HG03097 (cell line): ENCODE data around the gene APOC3.

Experiments
- ATAC-seq: cut with Tn5 transposase; IDR thresholded peaks from one replicate; pipeline ENCODE4 v1.9.1; 2021; ENCODE audit not compliant: unreplicated experiment, low FRiP score

APOC3 gene

DNA sequence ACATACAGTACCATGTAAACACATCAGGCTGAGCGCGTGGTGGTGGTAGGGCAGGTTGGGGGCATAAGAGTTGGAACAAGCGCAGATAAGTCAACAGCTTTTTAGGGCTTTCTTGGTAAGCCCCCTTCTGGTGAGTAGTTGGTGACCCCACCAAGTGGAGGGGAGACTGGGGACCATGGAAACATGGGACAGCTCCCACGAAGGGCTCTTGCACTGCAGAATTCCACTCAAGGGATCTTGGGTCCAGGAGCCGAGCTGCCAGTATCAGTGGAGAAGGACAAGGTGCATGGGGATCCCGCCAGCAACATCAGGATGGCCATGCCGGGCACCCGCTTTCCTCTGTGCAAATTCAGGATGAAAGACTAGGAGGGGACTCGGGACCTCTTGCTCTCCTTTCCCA, 14.0 kb downstream of the APOC3 start:
- ATAC-seq: no peak

DNA sequence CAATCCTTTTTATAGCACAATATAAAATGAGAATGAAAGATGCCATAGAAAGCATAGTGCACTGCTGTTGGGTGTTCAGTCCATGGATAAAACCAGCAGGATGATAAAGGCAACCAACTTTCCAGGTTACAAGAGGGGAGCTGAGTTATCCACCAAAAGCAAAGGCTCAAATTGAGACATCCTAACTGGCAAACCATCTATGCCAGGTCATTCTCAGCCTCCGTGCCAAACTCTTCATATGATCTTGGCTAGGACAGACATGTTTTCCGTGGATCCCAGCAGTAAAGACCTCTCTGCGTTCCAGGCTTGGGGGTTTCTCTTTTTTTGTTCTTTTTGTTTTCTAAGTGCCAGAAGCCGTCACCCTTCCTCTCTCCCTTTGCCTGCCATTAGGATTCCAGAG, 15.0 kb downstream of the APOC3 start:
- ATAC-seq: no peak

DNA sequence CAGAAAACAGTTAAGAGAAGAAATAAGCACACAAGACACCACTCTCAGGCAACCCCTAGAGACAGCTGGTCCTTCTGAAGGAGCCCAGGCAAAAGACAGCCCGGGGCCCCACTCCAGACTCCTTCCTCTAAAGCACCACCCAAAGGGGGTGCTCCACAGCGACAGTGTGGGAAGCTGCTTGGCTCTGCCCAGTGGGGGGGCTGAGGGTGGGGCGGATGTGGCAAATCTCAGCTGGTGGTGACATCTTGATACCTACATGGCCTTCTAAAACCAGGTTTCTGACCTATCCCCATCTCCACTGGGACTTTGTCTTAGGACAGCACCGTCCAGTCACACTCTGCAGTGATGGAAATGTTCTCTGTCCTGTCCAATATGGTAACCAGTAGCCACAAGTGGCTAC, 17.9 kb downstream of the APOC3 start:
- no peak for ATAC-seq

DNA sequence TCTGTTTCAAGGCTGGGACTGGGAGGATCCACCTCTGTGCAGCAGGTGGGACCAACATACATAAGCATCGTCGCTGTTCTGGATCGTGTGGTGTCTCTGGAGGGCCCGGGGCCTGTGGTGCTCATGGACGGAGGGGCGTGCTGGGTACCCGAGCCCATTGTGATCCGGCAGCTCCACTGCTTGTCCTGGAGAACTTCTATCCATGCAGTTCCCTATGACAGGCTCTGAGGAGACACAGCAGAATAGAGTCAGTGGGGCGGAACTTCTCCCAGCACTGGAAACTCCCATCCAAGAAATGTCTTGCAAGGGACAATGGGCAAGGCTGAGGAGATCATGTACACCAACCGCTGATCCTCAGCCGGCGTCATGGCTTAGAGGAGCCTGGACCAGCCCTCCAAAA, 19.4 kb downstream of the APOC3 start:
- ATAC-seq: no peak

DNA sequence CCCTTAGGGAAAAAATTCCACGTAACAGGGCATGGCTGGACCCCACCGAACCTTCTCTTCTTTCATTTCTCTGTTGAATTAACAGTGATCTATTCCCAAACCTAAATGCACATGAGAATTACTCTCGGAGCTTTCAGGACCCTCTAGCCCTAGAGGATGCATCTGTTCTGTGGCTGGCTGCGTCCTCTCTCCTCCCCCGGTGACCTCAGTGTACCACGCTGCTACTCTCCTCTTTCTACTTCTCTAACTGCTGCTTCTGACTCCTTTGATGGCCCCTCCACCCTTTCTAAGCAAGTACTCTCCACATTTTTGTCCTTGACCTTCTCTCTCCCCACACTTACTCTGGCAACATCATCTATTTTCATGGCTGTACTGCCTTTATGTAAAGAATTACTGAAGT, 19.8 kb downstream of the APOC3 start:
- ATAC-seq: no peak

DNA sequence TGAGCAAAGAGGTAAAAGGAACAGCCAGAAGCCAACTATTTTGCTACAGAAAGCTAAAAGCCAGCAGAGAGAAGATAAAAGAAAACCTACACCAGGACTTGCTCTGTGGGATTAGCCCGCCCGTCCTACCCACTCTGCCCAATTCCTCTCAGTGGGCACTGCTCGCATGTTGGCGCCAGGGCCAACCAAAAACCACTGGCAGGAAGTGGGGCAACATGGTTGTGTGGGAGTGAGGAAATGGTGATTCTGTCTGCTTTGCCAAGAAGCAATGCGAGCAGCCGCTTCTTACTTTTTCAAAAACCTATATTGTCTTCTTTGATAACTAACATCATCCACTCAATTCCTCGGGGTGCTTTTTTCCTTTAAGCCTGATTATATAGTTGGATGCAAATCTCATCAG, 21.9 kb downstream of the APOC3 start:
- ATAC-seq: no peak

DNA sequence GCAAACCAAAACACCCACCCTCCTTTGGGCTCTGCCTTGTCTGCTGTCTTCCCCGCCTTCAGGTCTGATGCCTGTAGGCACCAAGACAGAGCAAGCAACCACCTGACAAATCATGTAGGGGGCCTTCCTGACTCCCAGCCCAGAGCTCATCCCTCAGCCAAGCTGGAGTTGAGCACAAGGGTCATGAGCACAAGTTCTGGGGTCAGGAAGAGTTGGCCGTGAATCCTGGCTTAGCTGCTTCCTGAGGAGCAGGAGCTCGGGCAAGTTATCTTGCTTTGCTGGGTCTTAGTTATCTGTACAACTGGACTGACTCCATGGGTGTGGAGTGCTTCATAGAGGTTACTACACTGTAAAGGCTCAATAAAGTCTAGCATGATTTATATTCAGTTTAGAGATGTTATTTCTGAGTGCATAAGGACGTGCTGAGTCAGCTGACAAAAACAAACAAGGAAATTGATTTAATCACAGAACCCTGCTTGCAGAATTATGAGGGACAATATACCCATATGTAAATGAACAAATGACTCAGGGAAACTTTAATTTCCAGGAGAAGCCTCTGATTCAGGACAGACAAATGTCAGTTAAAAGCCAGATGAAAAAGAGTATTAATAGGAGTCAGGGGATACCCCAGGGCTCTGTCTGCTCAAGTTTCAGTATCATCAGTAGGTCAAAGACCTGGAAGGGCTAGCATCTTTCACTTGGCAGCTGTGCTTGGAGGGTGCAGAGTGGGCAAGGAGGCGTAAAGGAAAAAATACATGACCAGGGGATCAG, 22.7 kb downstream of the APOC3 start:
- ATAC-seq: no peak

DNA sequence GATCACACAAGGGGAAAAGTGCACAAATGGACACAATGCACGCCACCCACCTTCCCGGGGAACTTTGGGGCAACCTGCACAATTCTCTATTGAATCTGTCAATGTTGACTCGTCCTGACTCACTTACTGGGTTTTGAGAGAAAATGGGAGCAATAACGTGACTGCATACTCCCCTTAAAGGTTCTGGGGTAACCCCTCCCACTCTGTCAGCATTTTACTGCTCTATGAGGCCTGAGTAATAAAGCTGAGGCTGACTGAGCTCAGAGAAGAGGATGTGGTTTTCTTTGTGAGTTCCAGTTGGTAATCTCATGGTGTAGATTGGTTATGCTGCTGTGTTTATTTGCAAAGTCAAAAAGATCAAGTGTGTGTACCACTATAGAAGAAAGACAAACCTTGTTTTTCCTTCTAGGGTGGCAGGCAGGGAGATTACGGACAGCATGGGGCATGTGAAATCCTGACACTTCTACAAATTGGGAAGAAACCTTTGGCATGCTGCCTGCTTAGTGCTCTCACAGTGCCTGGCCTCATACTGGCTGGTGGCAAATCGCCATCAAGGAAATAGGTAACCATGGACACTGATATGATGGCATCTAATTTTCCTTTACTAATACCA, 23.9 kb downstream of the APOC3 start:
- peak; percentile 82 for ATAC-seq

DNA sequence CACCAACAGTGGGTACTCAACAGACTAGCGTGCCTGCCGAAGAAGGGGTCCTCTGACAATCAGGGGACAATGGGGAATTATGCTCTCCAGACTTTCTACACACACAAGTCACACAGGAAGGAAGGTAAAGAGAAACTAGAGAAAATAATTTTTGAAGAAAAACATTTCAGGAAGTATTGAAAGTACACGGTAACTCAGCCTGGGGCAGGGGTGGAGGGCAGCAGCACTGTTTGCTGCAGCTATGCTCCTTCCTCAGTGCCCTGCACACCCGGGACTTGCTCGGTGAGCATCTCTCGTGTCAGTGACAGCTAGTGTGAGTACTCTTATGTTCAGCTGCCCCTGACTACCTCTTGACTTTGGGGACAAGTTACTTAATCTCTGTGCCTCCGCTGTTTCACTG, 25.7 kb downstream of the APOC3 start:
- ATAC-seq: no peak

DNA sequence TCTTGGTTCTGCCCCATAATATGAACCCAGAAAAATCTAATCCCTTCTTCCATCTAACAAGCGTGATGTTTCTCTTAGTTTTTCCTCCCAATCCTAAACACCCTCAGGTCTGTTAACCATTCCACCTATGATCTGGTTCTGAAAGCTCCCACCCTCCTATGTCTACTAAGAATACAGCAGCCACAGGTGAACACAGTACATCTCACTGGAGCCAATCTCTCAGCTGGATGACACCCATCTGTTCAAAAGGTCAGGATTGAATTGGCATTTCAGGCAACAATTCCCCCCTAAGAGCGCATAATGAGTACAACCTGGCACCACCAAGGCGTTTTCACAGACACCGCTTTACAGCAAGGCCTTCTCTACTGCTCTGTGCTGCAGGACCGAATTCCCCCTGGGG, 26.7 kb downstream of the APOC3 start:
- ATAC-seq: no peak

DNA sequence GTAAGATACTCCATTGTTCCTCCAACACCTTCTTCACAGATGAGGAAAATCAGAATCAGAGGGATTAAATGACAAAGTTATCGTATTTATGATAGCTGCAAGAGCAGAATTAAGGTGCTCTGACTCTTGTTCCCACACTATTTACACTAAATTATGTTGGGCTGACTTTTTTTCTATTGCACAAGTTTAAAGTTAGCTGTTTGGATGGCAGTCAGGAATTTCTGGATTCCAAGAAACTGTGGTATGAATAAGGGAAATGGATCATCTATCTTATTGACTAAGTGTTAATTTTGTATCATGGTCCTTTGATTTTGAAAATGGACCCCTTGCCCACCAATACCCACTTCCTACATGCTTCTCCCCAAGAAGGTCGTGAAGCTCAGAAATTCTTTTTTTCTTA, 27.6 kb downstream of the APOC3 start:
- ATAC-seq: no peak

DNA sequence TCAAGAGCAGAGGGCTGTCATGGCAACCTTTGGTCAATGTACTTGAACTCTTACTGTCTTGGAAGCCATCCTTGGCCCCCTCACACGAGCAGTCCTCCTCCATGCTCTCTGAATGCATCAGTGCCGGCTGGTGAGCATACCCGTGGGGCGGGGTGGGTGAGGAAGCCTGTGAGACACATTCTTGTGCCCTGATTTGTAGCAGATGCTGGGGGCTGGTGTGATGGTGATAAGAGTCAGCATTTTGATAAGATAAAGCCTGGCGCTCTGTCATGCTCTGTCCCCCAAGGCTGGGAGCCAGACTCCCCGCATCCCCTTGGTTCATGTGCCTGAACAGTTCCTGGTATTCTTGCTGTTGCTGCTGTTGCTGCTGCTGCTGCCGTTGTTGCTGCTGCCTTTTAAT, 28.2 kb downstream of the APOC3 start:
- no peak for ATAC-seq

DNA sequence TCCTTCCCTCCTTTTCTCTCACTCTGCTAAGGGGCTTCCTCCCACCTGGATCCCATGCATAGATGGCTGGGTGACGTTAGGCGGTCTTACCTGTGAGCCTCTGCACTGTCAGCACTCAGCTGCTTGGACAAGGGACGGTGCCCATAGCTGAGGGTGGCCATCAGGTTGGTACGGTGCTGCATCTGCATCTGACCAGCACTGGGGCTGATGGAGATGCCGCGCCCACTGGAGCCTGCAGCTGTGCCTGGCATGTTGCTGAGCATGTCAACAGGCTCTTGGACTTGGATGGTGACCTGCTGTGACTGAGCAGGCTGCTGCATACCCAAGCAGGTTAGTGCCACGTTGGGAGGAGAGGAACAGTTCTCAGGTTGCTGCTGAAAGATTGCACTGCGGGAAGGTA, 29.5 kb downstream of the APOC3 start:
- no peak for ATAC-seq

DNA sequence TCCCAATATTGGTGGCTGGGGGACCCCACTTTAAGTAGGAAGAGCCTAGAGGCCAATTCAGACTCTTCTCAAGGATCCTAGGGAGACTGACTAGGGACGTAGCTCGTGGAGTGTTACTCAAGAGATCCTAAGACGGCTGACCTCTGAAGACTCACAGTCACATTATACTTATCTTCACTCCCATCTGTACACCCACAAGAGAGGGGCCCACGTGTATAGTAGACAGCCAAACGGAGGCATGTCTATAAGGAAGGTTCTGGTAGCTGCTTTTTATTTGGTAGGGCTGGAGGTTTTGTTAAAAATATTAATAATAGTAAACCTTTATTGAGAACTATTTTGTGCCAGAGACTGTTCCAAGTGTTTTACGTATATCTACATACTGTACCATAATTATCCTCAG, 30.6 kb downstream of the APOC3 start:
- no peak for ATAC-seq

DNA sequence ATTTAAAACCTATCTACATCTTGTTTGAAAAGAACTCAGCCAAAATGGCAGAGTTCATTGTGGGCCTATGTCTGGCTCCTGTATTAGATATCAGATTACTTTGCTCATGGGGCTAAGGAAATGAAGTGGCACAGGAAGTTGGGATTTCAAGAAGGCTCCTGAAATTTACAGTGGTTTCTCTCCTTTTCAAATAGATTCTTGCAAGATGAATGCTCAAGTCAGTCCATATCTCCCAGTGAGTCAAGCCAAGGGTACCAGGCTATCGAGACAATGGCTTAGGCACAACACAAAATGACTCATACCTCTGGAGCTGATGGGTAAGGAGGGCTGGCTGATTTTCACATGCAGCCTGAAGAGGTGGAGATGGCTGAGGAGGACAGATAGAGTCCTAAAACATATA, 31.8 kb downstream of the APOC3 start:
- no peak for ATAC-seq

DNA sequence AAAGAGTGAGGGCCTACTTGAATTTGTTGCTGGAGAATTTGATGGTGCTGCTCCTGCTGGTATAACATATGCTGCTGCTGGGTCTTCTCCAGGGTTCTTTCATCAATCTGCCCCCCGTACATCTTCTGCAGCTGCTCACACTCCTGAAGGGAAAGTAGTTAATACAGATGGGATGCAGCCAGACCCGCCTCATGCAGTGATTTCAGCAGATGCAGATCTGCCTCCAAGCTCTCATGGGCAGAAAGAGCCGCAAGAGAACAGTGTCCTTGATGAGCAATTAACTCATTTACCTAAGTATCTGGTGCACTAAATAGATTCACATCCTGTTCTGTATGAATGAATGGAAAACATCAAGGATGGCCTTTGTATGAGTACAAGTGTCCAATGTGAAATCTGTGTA, 32.5 kb downstream of the APOC3 start:
- ATAC-seq: no peak

DNA sequence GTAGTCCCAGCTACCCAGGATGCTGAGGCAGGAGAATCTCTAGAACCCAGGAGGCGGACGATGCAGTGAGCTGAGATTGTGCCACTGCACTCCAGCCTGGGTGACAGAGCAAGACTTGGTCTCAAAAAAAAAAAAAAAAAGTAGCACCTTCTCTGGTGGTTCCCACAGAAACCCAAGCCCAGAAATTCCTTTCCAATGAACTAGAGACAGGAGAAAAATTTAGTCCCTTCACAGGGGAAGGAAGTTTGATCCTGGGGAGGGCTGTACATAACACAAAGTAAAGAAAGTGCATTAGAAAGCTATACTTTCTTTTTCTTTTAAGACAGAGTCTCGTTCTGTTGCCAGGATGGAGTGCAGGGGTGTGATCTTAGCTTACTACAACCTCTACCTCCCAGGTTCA, 33.2 kb downstream of the APOC3 start:
- no peak for ATAC-seq

DNA sequence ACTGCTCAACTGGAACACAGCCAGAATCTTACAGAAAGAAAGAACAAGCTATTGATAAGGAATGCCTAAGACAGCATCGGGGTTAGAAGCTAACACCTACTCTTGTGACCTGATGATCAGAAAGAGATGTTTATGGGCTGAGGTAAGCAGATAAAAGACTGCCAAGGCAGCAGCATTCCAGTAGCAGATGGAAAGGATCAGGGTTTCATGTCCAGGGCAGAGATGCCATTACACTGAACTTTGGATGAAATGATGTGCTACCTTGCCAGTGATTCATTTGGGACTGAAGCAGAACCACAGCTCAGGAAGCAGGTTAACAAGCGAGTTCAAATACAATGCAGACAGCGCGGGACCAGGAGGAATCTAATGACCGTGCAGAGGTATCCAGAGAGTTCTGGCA, 34.8 kb downstream of the APOC3 start:
- ATAC-seq: no peak

DNA sequence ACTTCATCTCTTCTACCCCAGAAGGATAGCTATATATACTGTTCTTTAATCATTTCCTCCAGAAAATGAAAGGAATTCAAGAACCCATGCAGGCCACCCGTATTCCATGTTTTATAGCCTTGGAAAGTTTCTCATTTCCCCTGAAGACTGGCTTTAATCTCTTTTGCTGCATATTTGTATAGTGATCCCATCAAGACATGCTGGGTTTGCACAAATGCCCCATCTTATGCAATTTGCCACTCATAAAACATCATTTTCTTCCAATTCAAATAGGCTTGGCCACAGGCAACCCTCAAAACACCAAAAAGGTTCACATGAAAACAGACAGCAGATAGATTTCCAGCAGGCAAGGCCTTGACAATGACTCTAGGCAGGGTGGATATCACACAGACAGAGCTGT, 36.0 kb downstream of the APOC3 start:
- no peak for ATAC-seq

DNA sequence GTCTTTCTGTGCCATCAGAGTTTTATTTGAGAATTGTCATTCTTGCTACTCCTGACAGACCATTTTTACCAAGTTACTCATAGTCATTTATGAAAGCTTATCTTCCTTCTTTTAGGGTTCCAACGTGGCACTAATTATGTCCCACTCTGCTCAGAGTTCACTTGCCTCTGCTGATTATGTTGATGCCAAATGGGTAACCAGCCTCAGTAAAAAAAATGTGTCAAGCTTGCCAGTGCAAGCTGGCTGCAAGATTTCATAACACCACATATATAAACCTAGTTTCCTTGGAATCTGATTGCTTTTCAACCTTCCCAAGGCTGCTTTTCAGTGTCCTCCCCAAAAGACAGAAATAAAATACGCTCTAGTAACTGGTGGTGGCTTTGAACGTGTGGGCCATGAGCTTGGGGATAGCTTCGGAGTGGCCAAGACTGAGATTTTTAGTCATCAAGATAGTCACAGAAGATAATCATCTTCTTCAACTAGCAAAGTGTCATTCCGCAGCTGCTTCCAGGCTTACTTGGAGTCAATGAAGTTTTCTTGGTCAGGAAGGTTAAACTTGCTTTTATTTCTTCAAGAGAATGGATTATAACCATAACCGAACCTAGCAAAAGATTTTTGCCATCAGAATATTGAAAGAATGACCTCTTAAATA, 37.2 kb downstream of the APOC3 start:
- no peak for ATAC-seq

DNA sequence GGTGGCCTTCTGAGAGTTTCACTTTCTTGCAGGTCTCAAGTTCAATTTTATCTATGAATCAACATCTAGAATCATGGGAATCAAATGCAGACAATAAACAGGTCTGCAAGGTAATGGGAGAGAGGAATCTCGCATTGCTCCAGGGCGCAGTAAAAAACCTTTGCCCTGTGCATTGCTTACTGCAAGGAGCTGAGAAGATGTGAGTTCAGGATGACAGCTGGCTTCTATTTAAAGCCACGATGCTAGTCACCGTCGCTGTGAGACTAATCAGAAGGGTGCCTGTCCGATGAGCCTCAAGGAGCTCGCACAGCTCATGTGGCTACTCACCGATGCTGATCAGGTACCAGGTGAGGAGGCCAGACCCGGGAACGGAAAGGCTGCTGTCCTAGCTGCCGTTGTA, 37.9 kb downstream of the APOC3 start:
- no peak for ATAC-seq

DNA sequence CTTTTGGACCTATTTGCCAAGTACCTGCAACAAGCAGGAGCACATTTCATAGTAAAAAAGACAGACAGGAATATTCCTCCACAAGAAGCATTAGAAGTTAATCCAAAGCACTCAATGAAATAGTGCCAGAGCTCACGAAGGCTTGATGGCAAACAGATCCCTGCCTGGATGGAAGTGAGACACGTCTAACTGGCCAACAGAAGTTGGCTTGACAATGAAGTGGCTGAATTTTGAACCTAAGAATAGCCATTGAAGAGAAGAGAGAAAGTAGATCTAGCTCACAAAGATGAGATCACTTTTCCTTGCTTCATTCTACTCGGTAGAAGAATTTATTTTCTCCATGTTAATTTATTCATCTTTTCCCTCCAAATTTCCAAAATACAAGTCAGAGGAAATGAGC, 38.4 kb downstream of the APOC3 start:
- no peak for ATAC-seq
